Right lobe of liver (tissue), 6 donors: Measurements from ENCODE around the gene DNAJB4. TPM values are rescaled to one million over a fixed set of nuclear protein-coding genes. Genes with fewer than 3 reads are reported as not detected.

ENCODE experiments used
- ATAC-seq, 4 donors: fragments of 200-7000 bp; cut with Tn5 transposase; one replicate each; pipeline ENCODE4 v1.9.1; 2020; ENCODE audit warnings: mild to moderate bottlenecking in 4 of 4, moderate library complexity in 4 of 4
- DNase-seq, 3 donors: peaks; one replicate each; pipeline ENCODE4 v3.0.0-alpha.2; 2020
- H3K27ac ChIP-seq, 3 donors: fragments of 200-600 bp; one replicate each; pipeline ENCODE4 v1.8.0; 2022
- H3K27me3 ChIP-seq, 2 donors: fragments of 200-600 bp; one replicate each; pipeline ENCODE4 v1.8.0; 2022
- H3K36me3 ChIP-seq, 4 donors: fragments of 200-600 bp; sonication (generic) in 1 of 4; one replicate each; pipeline versions ENCODE4 v1.5.1 to v1.8.0; 2017 to 2022; ENCODE audit warnings: control low read depth in 1 of 4
- H3K4me1 ChIP-seq, 4 donors: fragments of 200-600 bp; sonication (generic) in 1 of 4; one replicate each; pipeline versions ENCODE4 v1.5.1 to v1.8.0; 2017 to 2022; ENCODE audit warnings: control low read depth in 1 of 4
- H3K4me3 ChIP-seq, 3 donors: fragments of 200-600 bp; one replicate each; pipeline ENCODE4 v1.8.0; 2022
- H3K9me3 ChIP-seq, 4 donors: fragments of 200-600 bp; sonication (generic) in 1 of 4; one replicate each; pipeline versions ENCODE4 v1.5.1 to v1.8.0; 2017 to 2022; ENCODE audit warnings: control low read depth in 1 of 4
- CTCF ChIP-seq, 4 donors: fragments of 200-600 bp in 3 of 4; fragments of 450-650 bp in 1 of 4; IDR thresholded peaks; one replicate each; pipeline versions ENCODE4 v1.5.1 to v1.8.0; 2016 to 2022; ENCODE audit warnings: antibody characterized with exemption in 4 of 4, mild to moderate bottlenecking in 2 of 4
- POLR2A ChIP-seq: fragments of 450-650 bp; IDR thresholded peaks from one replicate; pipeline ENCODE4 v1.6.1; 2017; ENCODE audit warnings: antibody characterized with exemption, mild to moderate bottlenecking
- WGBS: methylation state at CpG from one replicate; pipeline ENCODE4 v1.1.6; 2018; ENCODE audit warnings: low coverage, low lambda C conversion rate; ENCODE audit not compliant: insufficient coverage; ENCODE audit errors: missing lambda C conversion rate; 5-methylcytosine and 5-hydroxymethylcytosine counted together
- intact Hi-C, 2 donors: fragments of 100-400 bp; cut with DNase I; formaldehyde crosslinking; loops; one replicate each; pipeline versions ENCODE4 v1.11.2 to v1.14.1; 2022
- total RNA-seq, 6 experiments: library from RNA; depleted of rRNA in 2 of 6; stranded (reverse); fragments of >200 nt in 2 of 6; fragmentation: NEBNext Ultra II Directional in 3 of 6; extraction: Animal tissue kit (Norgen Biotek cat#: 25700) in 3 of 6; gene quantifications; one replicate each; pipeline versions ENCODE4 v1.1.0 to v1.2.4, GENCODE V29; 2016 to 2023
- donor health status: DM: no; HTN: yes; CAD: no.
- donor health status: DM: no; HTN: no; CAD: no.
- donor health status: DM: no; HTN: no; CAD: no.
- donor health status: DM: no; HTN: yes; CAD: no.
- donor health status: DM: no; HTN: yes; CAD: no.

DNAJB4 gene
- total RNA-seq, 6 experiments from 2014 or later, result 10.9 to 21.7 (median 14.4) TPM

- intact Hi-C loops, result no loop called here
- H3K4me1 ChIP-seq, result peaks cover 0 to 25% (median 4%) of the 10 kb centered on the region in 4 donors
- no peaks in the 10 kb centered on the region for H3K36me3 ChIP-seq
- H3K4me3 ChIP-seq, result peak overlapping the region in 2 of 3 donors; percentile 85 to 90
- TF ChIP-seq POLR2A (no peak), CTCF (IDR thresholded peaks at IDR 0.05) (no peak)
- 29% methylated on average over 3 of the region's 3 CpGs for WGBS
- DNase-seq (no peak), ATAC-seq (no peak)
- peak overlapping the region in 2 of 3 donors; percentile 94 to 95 for H3K27ac ChIP-seq
- H3K9me3 ChIP-seq, result no peaks in the 10 kb centered on the region
- H3K27me3 ChIP-seq, result no peaks in the 10 kb centered on the region
These were observed 42.9 kb downstream of the DNAJB4 start for GRCh38 chr1:78047631-78048030.

DNA sequence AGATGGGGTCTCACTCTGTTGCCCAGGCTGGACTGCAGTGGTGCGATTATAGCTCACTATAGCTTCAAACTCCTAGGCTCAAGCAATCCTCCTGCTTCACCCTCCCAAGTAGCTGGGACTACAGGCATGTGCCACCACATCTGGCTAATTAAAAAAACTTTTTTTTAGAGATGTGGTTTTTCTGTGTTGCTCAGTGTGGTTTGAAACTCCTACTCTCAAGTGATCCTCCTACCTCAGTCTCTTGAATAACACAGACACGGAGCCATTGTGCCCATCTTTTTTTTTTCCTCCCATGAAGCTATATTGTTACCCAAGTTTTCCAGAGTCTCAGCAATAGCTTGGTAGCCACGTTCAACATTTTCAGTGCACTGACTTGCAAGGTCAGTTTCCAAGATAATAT lies 43.7 kb downstream of the DNAJB4 start:
- Histone ChIP-seq H3K4me3 (no peak overlapping the region), H3K4me1 (peaks cover 0 to 31% (median 4%) of the 10 kb centered on the region in 4 donors), H3K9me3 (no peaks in the 10 kb centered on the region), H3K27ac (no peak overlapping the region), H3K27me3 (no peaks in the 10 kb centered on the region), H3K36me3 (no peaks in the 10 kb centered on the region)
- 78% methylated on average over 3 of the region's 3 CpGs for WGBS
- DNase-seq (no peak), ATAC-seq (no peak)
- intact Hi-C loops, result no loop called here
- TF ChIP-seq POLR2A (no peak), CTCF (IDR thresholded peaks at IDR 0.05) (no peak)

GRCh38 chr1:78049396-78049795 lies 44.7 kb downstream of the DNAJB4 start:
- DNase-seq, result no peak
- no peak for TF ChIP-seq POLR2A
- no peak for TF ChIP-seq CTCF (IDR thresholded peaks at IDR 0.05)
- Histone ChIP-seq H3K27me3 (no peaks in the 10 kb centered on the region), H3K36me3 (no peaks in the 10 kb centered on the region), H3K9me3 (no peaks in the 10 kb centered on the region), H3K4me3 (no peak overlapping the region), H3K27ac (no peak overlapping the region), H3K4me1 (peaks cover 0 to 23% (median 2%) of the 10 kb centered on the region in 4 donors)
- no peak for ATAC-seq
- intact Hi-C loops, result no loop called here
- 97% methylated on average over 4 of the region's 4 CpGs for WGBS

DNA sequence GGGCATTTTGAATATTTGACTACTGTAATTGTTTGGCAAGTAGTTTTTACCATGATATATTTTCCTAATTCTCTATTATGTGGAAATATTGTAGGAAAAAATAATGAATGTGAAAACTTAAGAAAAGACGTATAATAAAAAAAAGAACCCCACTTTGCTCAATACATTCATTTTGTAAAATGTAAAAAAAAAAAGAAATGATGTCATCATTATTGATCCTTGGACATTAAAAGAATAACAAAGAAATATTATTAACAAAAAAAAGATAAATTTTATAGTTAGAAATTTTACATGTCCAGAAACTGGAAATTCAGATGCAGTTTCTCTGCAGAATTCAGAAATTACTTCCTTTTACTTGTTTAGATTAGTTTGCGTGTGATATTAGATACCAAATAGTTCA lies 46.3 kb downstream of the DNAJB4 start:
- ATAC-seq (no peak), DNase-seq (no peak)
- no peak overlapping the region for H3K4me3 ChIP-seq
- H3K27ac ChIP-seq, result no peak overlapping the region
- TF ChIP-seq CTCF (IDR thresholded peaks at IDR 0.05) (no peak), POLR2A (no peak)
- peaks cover 0 to 24% (median 0%) of the 10 kb centered on the region in 4 donors for H3K4me1 ChIP-seq
- intact Hi-C loops, result no loop called here
- 81% methylated on average over 2 of the region's 2 CpGs for WGBS
- H3K36me3 ChIP-seq, result no peaks in the 10 kb centered on the region
- no peaks in the 10 kb centered on the region for H3K9me3 ChIP-seq
- no peaks in the 10 kb centered on the region for H3K27me3 ChIP-seq
